ENCODE data around the gene CUX1. TPM values are rescaled to one million over a fixed set of nuclear protein-coding genes. Genes with fewer than 3 reads are reported as not detected.

The CUX1 gene
- total RNA-seq, 1 donor from 2014 or later = 89.1 TPM

DNA sequence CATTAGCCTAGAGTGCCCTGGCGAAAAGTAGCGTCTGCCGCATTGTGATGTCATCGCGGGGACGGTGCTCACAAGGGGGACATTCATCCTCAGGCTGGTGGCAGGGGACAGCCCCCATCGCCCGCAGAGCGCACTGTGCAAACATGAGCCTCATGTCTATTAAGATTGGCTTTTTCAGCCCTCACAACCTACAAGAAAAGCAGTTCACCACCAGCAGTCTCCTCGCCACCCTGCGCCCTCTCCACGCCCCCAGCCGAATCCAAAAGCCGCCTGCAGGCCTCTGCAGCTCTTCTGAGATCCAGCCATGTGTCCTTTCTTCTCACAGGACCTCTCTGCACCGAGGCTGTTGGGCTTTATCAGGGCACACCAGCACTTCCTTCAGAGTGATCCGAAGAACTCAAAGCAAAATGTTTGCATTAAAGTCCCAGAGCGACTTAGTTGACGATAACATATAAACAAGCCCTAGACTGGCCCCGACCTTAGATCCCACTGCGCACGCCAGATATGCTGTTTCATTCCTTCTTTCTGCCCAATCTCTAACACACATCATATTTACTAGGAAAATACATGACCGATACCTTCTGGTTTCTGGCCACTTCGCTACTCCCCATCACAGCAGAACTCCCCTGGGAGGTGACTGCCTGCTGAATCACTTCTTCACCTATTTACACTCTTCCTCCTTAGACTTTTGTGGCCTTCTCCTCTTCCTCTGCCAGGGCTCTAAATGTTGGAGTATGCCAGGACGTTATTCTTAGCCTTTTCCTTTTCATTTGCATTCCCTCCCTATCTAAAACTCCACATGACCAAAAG, 263.2 kb downstream of the CUX1 start:
- peaks cover 9% of the 10 kb centered on the region for H3K4me1 Mint-ChIP-seq (ENCODE audit: unreplicated experiment)
- no peak overlapping the region for H3K27ac Mint-ChIP-seq (ENCODE audit: unreplicated experiment)
- H3K4me3 Mint-ChIP-seq (ENCODE audit: unreplicated experiment) = no peak overlapping the region
- H3K9me3 Mint-ChIP-seq (ENCODE audit: unreplicated experiment) = peaks cover 10% of the 10 kb centered on the region
- peaks cover 24% of the 10 kb centered on the region for H3K36me3 Mint-ChIP-seq (ENCODE audit: unreplicated experiment)
- DNase-seq (ENCODE audit: extremely low spot score, unreplicated experiment) = no peak
- no peaks in the 10 kb centered on the region for H3K27me3 Mint-ChIP-seq (ENCODE audit: unreplicated experiment)
- TF ChIP-seq, protein P1, sequence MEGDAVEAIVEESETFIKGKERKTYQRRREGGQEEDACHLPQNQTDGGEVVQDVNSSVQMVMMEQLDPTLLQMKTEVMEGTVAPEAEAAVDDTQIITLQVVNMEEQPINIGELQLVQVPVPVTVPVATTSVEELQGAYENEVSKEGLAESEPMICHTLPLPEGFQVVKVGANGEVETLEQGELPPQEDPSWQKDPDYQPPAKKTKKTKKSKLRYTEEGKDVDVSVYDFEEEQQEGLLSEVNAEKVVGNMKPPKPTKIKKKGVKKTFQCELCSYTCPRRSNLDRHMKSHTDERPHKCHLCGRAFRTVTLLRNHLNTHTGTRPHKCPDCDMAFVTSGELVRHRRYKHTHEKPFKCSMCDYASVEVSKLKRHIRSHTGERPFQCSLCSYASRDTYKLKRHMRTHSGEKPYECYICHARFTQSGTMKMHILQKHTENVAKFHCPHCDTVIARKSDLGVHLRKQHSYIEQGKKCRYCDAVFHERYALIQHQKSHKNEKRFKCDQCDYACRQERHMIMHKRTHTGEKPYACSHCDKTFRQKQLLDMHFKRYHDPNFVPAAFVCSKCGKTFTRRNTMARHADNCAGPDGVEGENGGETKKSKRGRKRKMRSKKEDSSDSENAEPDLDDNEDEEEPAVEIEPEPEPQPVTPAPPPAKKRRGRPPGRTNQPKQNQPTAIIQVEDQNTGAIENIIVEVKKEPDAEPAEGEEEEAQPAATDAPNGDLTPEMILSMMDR (IDR thresholded peaks at IDR 0.05) = no peak

DNA sequence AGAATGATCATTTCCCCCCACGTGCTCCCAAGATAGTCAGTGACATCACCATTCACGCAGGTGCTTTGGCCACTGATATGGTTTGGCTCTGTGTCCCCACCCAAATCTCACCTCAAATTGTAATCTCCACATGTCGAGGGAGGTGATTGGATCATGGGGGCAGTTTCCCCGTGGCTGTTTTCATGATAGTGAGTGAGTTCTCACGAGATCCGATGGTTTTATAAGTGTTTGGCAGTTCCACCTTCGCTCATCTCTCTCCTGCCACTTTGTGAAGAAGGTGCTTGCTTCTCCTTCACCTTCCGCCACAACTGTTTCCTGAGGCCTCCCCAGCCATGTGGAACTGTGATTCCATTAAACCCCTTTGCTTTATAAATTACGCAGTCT, 263.8 kb downstream of the CUX1 start:
- TF ChIP-seq, protein P1 (IDR thresholded peaks at IDR 0.05) = no peak
- no peak for DNase-seq (ENCODE audit: extremely low spot score, unreplicated experiment)
- Mint-ChIP-seq H3K4me3 (ENCODE audit: unreplicated experiment) (no peak overlapping the region), H3K27ac (ENCODE audit: unreplicated experiment) (no peak overlapping the region), H3K36me3 (ENCODE audit: unreplicated experiment) (peaks cover 24% of the 10 kb centered on the region), H3K9me3 (ENCODE audit: unreplicated experiment) (peaks cover 10% of the 10 kb centered on the region), H3K27me3 (ENCODE audit: unreplicated experiment) (no peaks in the 10 kb centered on the region), H3K4me1 (ENCODE audit: unreplicated experiment) (peaks cover 9% of the 10 kb centered on the region)

DNA sequence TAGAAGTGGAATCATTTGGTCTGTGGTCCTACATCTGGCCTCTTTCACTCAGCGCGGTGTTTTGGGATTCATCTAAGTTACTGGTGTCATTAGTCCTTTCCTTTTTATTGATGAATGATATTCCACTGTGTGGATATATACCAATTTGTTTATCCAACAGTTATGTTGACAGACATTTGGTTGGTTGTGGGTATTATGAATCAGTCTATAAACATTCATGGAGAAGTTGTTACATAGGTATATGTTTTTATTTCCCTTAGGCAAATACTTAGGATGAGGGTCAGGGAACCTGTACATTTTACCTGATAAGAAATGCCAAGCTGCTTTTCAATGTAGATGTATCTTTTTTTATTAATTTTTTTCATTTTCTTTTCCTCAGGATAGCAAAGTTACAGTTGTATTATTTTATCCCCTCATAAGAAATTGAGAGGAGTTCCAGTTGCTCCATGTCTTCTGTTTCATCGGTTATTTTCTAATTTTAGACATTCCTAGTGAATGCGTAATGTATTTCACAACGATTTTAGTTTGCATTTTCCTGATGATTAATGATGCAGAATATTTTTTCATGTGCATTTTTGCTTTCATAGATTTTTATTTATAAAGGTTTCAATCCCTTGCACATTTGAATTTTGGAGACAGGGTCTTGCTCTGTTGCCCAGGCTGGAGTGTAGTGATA, 265.4 kb downstream of the CUX1 start:
- no peak overlapping the region for H3K4me3 Mint-ChIP-seq (ENCODE audit: unreplicated experiment)

DNA sequence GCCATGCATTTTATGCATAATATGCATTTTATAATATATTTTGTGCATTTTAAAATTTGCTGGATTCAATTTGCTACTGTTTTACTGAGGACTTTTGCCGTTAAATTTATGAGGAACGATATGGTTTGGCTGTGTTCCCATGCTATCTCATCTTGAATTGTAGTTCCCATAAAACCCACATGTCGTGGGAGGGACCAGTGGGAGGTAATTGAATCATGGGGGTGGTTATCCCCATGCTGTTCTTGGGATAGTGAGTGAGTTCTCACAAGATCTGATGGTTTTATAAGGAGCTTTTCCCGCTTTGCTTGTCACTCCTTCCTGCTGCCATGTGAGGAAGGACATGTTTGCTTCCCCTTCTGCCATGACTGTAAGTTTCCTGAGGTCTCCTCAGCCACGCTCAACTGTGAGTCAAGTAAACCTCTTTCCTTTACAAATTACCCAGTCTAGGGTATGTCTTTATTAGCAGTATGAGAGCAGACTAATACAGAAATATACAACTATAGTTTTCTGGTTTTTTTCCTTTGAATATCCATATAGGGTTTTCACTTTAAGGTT, 267.9 kb downstream of the CUX1 start:
- H3K9me3 Mint-ChIP-seq (ENCODE audit: unreplicated experiment) = peaks cover 23% of the 10 kb centered on the region
- no peak overlapping the region for H3K4me3 Mint-ChIP-seq (ENCODE audit: unreplicated experiment)
- H3K27ac Mint-ChIP-seq (ENCODE audit: unreplicated experiment) = no peak overlapping the region
- DNase-seq (ENCODE audit: extremely low spot score, unreplicated experiment) = no peak
- H3K27me3 Mint-ChIP-seq (ENCODE audit: unreplicated experiment) = no peaks in the 10 kb centered on the region
- no peaks in the 10 kb centered on the region for H3K4me1 Mint-ChIP-seq (ENCODE audit: unreplicated experiment)
- TF ChIP-seq, protein P1 (IDR thresholded peaks at IDR 0.05) = no peak
- H3K36me3 Mint-ChIP-seq (ENCODE audit: unreplicated experiment) = peaks cover 35% of the 10 kb centered on the region

More for the DNA sequence above, 265.4 kb downstream of the CUX1 start:
- TF ChIP-seq, protein P1 (IDR thresholded peaks at IDR 0.05) = no peak
- no peak for DNase-seq (ENCODE audit: extremely low spot score, unreplicated experiment)
- no peaks in the 10 kb centered on the region for H3K4me1 Mint-ChIP-seq (ENCODE audit: unreplicated experiment)
- peaks cover 24% of the 10 kb centered on the region for H3K36me3 Mint-ChIP-seq (ENCODE audit: unreplicated experiment)
- H3K9me3 Mint-ChIP-seq (ENCODE audit: unreplicated experiment) = peaks cover 10% of the 10 kb centered on the region
- no peaks in the 10 kb centered on the region for H3K27me3 Mint-ChIP-seq (ENCODE audit: unreplicated experiment)
- H3K27ac Mint-ChIP-seq (ENCODE audit: unreplicated experiment) = no peak overlapping the region
